HG03521 (cell line): Measurements from ENCODE around the gene BDP1.
"Not testable (repeated sequence)": the region's sequence is repeated elsewhere in the genome, so short reads cannot be mapped to it uniquely, and the experiment has no call there.

Source experiments
- ATAC-seq: cut with Tn5 transposase; IDR thresholded peaks from one replicate; pipeline ENCODE4 v1.9.1; 2021; ENCODE audit warnings: mild to moderate bottlenecking, moderate library complexity; ENCODE audit not compliant: unreplicated experiment

BDP1 gene

DNA sequence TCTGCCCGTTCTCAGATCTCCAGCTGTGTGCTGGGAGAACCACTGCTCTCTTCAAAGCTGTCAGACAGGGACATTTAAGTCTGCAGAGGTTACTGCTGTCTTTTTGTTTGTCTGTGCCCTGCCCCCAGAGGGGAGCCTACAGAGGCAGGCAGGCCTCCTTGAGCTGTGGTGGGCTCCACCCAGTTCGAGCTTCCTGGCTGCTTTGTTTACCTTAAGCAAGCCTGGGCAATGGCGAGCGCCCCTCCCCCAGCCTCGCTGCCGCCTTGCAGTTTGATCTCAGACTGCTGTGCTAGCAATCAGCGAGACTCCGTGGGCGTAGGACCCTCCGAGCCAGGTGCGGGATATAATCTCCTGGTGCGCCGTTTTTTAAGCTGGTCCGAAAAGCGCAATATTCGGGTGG lies 154.5 kb downstream of the BDP1 start:
- not testable (repeated sequence) for ATAC-seq

- ATAC-seq = no peak
Observed at GRCh38 chr5:71615809-71616208, 160.4 kb downstream of the BDP1 start.
